C4-2B (cell line): ENCODE measurements around the gene STAP1.
"Not testable (repeated sequence)": the region's sequence is repeated elsewhere in the genome, so short reads cannot be mapped to it uniquely, and the experiment has no call there.

Experiments used
- ZFX ChIP-seq: fragments of 450-650 bp; IDR thresholded peaks from 2 replicates; pipeline ENCODE4 v1.6.1; 2017
- TF ChIP-seq, protein P1 (sequence below): fragments of 450-650 bp; conservative IDR thresholded peaks from 2 replicates; pipeline ENCODE4 v1.5.1; 2017; ENCODE audit warnings: mild to moderate bottlenecking

DNA sequence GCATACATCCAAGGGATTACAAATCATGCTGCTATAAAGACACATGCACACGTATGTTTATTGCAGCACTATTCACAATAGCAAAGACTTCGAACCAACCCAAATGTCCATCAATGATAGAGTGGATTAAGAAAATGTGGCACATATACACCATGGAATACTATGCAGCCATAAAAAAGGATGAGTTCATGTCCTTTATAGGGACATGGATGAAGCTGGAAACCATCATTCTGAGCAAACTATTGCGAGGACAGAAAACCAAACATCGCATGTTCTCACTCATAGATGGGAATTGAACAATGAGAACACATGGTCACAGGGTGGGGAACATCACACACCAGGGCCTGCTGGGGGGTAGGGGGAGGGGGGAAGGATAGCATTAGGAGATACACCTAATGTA, 26.1 kb upstream of the STAP1 start:
- TF ChIP-seq, protein P1, sequence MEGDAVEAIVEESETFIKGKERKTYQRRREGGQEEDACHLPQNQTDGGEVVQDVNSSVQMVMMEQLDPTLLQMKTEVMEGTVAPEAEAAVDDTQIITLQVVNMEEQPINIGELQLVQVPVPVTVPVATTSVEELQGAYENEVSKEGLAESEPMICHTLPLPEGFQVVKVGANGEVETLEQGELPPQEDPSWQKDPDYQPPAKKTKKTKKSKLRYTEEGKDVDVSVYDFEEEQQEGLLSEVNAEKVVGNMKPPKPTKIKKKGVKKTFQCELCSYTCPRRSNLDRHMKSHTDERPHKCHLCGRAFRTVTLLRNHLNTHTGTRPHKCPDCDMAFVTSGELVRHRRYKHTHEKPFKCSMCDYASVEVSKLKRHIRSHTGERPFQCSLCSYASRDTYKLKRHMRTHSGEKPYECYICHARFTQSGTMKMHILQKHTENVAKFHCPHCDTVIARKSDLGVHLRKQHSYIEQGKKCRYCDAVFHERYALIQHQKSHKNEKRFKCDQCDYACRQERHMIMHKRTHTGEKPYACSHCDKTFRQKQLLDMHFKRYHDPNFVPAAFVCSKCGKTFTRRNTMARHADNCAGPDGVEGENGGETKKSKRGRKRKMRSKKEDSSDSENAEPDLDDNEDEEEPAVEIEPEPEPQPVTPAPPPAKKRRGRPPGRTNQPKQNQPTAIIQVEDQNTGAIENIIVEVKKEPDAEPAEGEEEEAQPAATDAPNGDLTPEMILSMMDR = not testable (repeated sequence)
- not testable (repeated sequence) for TF ChIP-seq ZFX
